SU-DHL-6 (cell line): ENCODE results near the gene FTL.

Source experiments
- H2AFZ ChIP-seq: fragments of 200-600 bp; sonication (generic); 2 replicates; pipeline ENCODE4 v1.6.1; 2014; ENCODE audit warnings: low read depth, mild to moderate bottlenecking, moderate library complexity, mixed read lengths, antibody characterized with exemption, low read length; ENCODE audit not compliant: severe bottlenecking
- H3F3A ChIP-seq: fragments of 200-600 bp; shearing (Covaris generic); 2 replicates; pipeline ENCODE4 v1.6.0; 2016; ENCODE audit warnings: antibody characterized with exemption, mild to moderate bottlenecking; ENCODE audit not compliant: insufficient read depth
- H3K27ac ChIP-seq: fragments of 200-600 bp; sonication (generic); 2 replicates; pipeline ENCODE4 v1.5.1; 2016; ENCODE audit warnings: low read depth, mild to moderate bottlenecking, low read length, moderate library complexity, mixed read lengths
- H3K27me3 ChIP-seq: fragments of 200-600 bp; sonication (generic), shearing (Covaris generic); 2 replicates; pipeline ENCODE4 v1.6.0; 2014; ENCODE audit warnings: mild to moderate bottlenecking, low read length
- H3K36me3 ChIP-seq: fragments of 200-600 bp; sonication (generic); 2 replicates; pipeline ENCODE4 v1.6.1; 2014; ENCODE audit warnings: mild to moderate bottlenecking, low read length, mixed read lengths
- H3K4me2 ChIP-seq: fragments of 300-600, 200-600 bp; shearing (Covaris generic), sonication (generic); 2 replicates; pipeline ENCODE4 v1.6.0; 2014; ENCODE audit warnings: low read length, low read depth, mild to moderate bottlenecking; ENCODE audit not compliant: poor library complexity, severe bottlenecking
- H3K4me3 ChIP-seq: fragments of 200-600 bp; sonication (generic); 2 replicates; pipeline ENCODE4 v1.5.1; 2014; ENCODE audit warnings: antibody characterized with exemption, low read length, mild to moderate bottlenecking, mixed read lengths; ENCODE audit not compliant: insufficient read depth, poor library complexity, severe bottlenecking
- H3K79me2 ChIP-seq: fragments of 200-600 bp; sonication (generic); 2 replicates; pipeline ENCODE4 v1.6.1; 2014; ENCODE audit warnings: mild to moderate bottlenecking, low read length, moderate library complexity; ENCODE audit not compliant: insufficient read depth
- H3K9ac ChIP-seq: fragments of 200-600 bp; sonication (generic); 2 replicates; pipeline ENCODE4 v1.7.0; 2014; ENCODE audit warnings: mild to moderate bottlenecking, low read length
- H3K9me2 ChIP-seq: fragments of 200-600 bp; sonication (generic); replicated peaks from 2 replicates; pipeline ENCODE4 v1.6.1; 2014; ENCODE audit warnings: low read length; ENCODE audit not compliant: insufficient read depth
- H3K9me3 ChIP-seq: fragments of 200-600 bp; sonication (generic); 2 replicates; pipeline ENCODE4 v1.6.1; 2014; ENCODE audit warnings: low read length, mixed read lengths; ENCODE audit not compliant: insufficient read depth
- H4K20me1 ChIP-seq: fragments of 200-600 bp; sonication (generic); 2 replicates; pipeline ENCODE4 v1.6.1; 2014; ENCODE audit warnings: low read depth, mild to moderate bottlenecking, antibody characterized with exemption, low read length, moderate library complexity, mixed read lengths
- EZH2phosphoT487 ChIP-seq: fragments of 200-600 bp; sonication (generic), shearing (Covaris generic); conservative IDR thresholded peaks from 2 replicates; pipeline ENCODE4 v1.6.1; 2018; ENCODE audit warnings: mild to moderate bottlenecking, antibody characterized with exemption, low read length, moderate library complexity, mixed read lengths
- TF ChIP-seq, protein P1 (sequence below): fragments of 200-600 bp; sonication (generic); IDR thresholded peaks from one replicate; pipeline ENCODE4 v1.5.1; 2017; ENCODE audit warnings: antibody characterized with exemption, mild to moderate bottlenecking, low read length, moderate library complexity; ENCODE audit not compliant: insufficient read depth, poor library complexity, severe bottlenecking

FTL gene

DNA sequence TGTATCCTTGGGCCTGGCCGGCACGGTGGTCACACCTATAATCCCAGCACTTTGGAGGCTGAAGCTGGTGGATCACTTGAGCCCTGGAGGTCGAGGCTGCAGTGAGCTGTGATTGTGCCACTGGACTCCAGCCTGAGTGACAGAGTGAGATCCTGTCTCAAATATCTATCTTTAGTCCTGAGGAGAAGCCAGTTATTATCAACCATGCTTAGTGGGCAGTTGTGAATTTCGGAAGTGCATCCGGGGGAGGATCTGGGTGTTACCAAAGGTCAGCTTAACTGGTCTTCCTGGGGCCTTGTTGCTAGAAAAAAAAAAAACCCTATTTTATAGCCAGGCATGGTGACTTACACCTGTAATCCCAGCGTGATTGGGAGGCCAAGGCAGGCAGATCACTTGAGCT lies 22.0 kb upstream of the FTL start:
- H3K9ac ChIP-seq: no peak overlapping the region
- peaks cover 18% of the 10 kb centered on the region; the same call in 1 of the 2 replicates for H3K9me3 ChIP-seq
- no peaks in the 10 kb centered on the region for H3K27me3 ChIP-seq
- TF ChIP-seq EZH2phosphoT487: no peak
- TF ChIP-seq, protein P1, sequence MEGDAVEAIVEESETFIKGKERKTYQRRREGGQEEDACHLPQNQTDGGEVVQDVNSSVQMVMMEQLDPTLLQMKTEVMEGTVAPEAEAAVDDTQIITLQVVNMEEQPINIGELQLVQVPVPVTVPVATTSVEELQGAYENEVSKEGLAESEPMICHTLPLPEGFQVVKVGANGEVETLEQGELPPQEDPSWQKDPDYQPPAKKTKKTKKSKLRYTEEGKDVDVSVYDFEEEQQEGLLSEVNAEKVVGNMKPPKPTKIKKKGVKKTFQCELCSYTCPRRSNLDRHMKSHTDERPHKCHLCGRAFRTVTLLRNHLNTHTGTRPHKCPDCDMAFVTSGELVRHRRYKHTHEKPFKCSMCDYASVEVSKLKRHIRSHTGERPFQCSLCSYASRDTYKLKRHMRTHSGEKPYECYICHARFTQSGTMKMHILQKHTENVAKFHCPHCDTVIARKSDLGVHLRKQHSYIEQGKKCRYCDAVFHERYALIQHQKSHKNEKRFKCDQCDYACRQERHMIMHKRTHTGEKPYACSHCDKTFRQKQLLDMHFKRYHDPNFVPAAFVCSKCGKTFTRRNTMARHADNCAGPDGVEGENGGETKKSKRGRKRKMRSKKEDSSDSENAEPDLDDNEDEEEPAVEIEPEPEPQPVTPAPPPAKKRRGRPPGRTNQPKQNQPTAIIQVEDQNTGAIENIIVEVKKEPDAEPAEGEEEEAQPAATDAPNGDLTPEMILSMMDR: no peak
- no peak overlapping the region for H3K4me3 ChIP-seq
- H3K36me3 ChIP-seq: no peaks in the 10 kb centered on the region; the same call in 1 of the 2 replicates
- no peaks in the 10 kb centered on the region for H3K79me2 ChIP-seq
- no peaks in the 10 kb centered on the region for H4K20me1 ChIP-seq
- no peak overlapping the region for H3K27ac ChIP-seq
- H3K9me2 ChIP-seq: no peaks in the 10 kb centered on the region
- no peak overlapping the region for H2AFZ ChIP-seq
- no peak overlapping the region for H3K4me2 ChIP-seq
- no peaks in the 10 kb centered on the region for H3F3A ChIP-seq

DNA sequence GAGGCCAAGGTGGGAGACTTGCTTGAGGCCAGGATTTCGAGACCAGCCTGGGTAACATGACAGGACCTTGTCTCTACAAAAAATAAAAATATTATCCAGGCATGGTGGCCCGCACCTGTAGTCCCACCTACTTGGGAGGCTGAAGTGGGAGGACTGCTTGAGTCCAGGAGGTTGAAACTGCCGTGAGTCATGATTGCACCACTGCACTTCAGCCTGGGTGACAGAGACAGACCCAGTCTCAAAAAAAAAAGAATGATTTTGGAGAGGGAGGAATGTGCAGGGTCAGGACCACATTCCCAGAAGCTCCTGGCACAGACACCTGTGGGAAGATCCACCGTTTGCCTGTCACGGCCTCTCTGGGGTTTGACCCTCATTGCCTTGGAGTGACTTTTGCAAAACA lies 19.7 kb upstream of the FTL start:
- Histone ChIP-seq H3K79me2 (no peaks in the 10 kb centered on the region), H3K9me3 (peaks cover 21% of the 10 kb centered on the region; the same call in 1 of the 2 replicates), H4K20me1 (no peaks in the 10 kb centered on the region), H3K9ac (no peak overlapping the region), H3K36me3 (no peaks in the 10 kb centered on the region; the same call in 1 of the 2 replicates), H3K27ac (no peak overlapping the region), H3K27me3 (no peaks in the 10 kb centered on the region), H3K9me2 (no peaks in the 10 kb centered on the region), H3K4me2 (no peak overlapping the region), H3F3A (no peaks in the 10 kb centered on the region), H2AFZ (no peak overlapping the region), H3K4me3 (no peak overlapping the region)
- TF ChIP-seq, protein P1: no peak
- TF ChIP-seq EZH2phosphoT487: no peak

DNA sequence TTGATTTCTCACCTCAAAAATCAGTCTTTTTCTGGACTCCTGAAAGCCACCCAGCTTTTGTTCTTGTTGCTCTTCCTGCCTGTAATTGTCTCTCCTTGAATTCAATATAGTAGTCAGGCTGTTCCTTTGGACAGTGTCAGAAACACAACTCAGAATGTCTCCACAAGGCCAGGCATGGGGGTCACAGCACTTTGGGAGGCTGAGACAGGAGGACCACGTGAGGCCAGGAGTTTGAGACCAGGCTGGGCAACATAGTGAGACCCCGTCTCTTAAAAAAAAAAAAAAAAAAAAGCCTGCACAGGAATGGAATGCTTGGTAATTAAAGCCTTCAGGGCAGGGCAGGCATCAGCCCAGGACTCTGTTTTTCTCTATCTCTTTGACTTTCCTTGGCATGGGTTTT lies 19.3 kb upstream of the FTL start:
- no peak overlapping the region for H2AFZ ChIP-seq
- H3K36me3 ChIP-seq: no peaks in the 10 kb centered on the region; the same call in 1 of the 2 replicates
- H3F3A ChIP-seq: no peaks in the 10 kb centered on the region
- TF ChIP-seq, protein P1: no peak
- TF ChIP-seq EZH2phosphoT487: no peak
- no peak overlapping the region for H3K4me2 ChIP-seq
- H3K9me3 ChIP-seq: peaks cover 21% of the 10 kb centered on the region; the same call in 1 of the 2 replicates
- no peak overlapping the region for H3K27ac ChIP-seq
- H3K4me3 ChIP-seq: no peak overlapping the region
- no peaks in the 10 kb centered on the region for H3K27me3 ChIP-seq
- H3K9ac ChIP-seq: no peak overlapping the region
- no peaks in the 10 kb centered on the region for H4K20me1 ChIP-seq
- no peaks in the 10 kb centered on the region for H3K79me2 ChIP-seq
- H3K9me2 ChIP-seq: no peaks in the 10 kb centered on the region
